ENCODE results near the gene THAP5.

DNA sequence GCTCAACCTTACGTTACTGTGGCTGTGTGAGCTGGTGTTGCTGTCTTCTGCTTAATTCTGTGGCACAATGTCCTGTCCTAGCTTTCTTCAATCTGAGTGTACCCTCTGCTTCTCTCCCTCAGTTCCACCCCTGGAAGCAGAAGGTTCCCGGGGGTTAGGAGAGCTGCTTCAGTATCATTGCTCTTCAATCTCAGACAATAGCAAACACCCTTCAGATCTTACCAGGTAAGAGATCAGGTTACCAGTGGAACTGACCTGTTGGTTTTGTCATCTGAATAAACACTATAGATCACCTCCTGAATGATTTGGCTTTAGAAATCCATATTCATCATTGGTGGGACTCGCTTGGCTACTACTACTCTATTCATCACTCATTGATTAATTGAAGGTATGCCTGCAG is 48.5 kb upstream of the THAP5 start:
- TF ChIP-seq, protein P1, sequence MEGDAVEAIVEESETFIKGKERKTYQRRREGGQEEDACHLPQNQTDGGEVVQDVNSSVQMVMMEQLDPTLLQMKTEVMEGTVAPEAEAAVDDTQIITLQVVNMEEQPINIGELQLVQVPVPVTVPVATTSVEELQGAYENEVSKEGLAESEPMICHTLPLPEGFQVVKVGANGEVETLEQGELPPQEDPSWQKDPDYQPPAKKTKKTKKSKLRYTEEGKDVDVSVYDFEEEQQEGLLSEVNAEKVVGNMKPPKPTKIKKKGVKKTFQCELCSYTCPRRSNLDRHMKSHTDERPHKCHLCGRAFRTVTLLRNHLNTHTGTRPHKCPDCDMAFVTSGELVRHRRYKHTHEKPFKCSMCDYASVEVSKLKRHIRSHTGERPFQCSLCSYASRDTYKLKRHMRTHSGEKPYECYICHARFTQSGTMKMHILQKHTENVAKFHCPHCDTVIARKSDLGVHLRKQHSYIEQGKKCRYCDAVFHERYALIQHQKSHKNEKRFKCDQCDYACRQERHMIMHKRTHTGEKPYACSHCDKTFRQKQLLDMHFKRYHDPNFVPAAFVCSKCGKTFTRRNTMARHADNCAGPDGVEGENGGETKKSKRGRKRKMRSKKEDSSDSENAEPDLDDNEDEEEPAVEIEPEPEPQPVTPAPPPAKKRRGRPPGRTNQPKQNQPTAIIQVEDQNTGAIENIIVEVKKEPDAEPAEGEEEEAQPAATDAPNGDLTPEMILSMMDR (IDR thresholded peaks at IDR 0.05 in 4 of 5, conservative IDR thresholded peaks at IDR 0.05 in 1 of 5), result no peak
- TF ChIP-seq POLR2A (IDR thresholded peaks at IDR 0.05), result no peak
